ENCODE data around the gene TPRG1.

DNA sequence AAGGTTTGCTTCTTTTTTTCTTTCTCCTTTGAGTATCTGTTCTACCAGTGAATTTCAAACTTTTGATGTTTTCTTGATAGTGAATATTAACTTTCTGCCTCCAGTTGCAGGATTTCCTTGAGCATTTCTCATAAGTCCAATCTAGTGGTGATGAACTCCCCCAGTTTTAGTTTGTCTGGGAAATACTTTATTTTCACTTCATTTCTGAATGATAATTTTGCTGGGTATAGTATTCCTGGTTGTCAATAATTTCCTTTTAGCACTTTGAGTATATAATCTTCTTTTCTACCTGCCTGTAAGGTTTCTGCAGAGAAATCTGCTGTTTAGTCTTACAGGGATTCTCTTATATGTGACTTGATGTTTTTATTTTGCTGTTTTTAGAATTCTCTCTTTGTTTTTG is 21.0 kb downstream of the TPRG1 start:
- TF ChIP-seq POLR2A (IDR thresholded peaks at IDR 0.05), result no peak
- TF ChIP-seq, protein P1, sequence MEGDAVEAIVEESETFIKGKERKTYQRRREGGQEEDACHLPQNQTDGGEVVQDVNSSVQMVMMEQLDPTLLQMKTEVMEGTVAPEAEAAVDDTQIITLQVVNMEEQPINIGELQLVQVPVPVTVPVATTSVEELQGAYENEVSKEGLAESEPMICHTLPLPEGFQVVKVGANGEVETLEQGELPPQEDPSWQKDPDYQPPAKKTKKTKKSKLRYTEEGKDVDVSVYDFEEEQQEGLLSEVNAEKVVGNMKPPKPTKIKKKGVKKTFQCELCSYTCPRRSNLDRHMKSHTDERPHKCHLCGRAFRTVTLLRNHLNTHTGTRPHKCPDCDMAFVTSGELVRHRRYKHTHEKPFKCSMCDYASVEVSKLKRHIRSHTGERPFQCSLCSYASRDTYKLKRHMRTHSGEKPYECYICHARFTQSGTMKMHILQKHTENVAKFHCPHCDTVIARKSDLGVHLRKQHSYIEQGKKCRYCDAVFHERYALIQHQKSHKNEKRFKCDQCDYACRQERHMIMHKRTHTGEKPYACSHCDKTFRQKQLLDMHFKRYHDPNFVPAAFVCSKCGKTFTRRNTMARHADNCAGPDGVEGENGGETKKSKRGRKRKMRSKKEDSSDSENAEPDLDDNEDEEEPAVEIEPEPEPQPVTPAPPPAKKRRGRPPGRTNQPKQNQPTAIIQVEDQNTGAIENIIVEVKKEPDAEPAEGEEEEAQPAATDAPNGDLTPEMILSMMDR (IDR thresholded peaks at IDR 0.05), result no peak

Measured in prostate gland (tissue), 2 donors.